Esophagus muscularis mucosa (tissue), 3 donors: ENCODE results near the gene ASPM.

ENCODE experiments used
- POLR2A ChIP-seq: fragments of 450-650 bp; IDR thresholded peaks from one replicate; pipeline ENCODE4 v1.6.1; 2017; ENCODE audit warnings: antibody characterized with exemption, moderate library complexity, mild to moderate bottlenecking, low read depth
- TF ChIP-seq, protein P1 (sequence below), 3 experiments: fragments of 200-600 bp in 2 of 3; fragments of 450-650 bp in 1 of 3; sonication (generic) in 2 of 3; IDR thresholded peaks; one replicate each; pipeline ENCODE4 v1.5.1; 2017 to 2019; ENCODE audit warnings: antibody characterized with exemption in 3 of 3, mild to moderate bottlenecking in 2 of 3, moderate library complexity in 1 of 3

GRCh38 chr1:197083474-197083873 lies 63.0 kb downstream of the ASPM start:
- no peak for TF ChIP-seq POLR2A
- TF ChIP-seq, protein P1, sequence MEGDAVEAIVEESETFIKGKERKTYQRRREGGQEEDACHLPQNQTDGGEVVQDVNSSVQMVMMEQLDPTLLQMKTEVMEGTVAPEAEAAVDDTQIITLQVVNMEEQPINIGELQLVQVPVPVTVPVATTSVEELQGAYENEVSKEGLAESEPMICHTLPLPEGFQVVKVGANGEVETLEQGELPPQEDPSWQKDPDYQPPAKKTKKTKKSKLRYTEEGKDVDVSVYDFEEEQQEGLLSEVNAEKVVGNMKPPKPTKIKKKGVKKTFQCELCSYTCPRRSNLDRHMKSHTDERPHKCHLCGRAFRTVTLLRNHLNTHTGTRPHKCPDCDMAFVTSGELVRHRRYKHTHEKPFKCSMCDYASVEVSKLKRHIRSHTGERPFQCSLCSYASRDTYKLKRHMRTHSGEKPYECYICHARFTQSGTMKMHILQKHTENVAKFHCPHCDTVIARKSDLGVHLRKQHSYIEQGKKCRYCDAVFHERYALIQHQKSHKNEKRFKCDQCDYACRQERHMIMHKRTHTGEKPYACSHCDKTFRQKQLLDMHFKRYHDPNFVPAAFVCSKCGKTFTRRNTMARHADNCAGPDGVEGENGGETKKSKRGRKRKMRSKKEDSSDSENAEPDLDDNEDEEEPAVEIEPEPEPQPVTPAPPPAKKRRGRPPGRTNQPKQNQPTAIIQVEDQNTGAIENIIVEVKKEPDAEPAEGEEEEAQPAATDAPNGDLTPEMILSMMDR (IDR thresholded peaks at IDR 0.05), result no peak
